ENCODE measurements around the gene ABCC5. TPM values are rescaled to one million over a fixed set of nuclear protein-coding genes. Genes with fewer than 3 reads are reported as not detected.

The ABCC5 gene
- total RNA-seq, 1 experiment from 2014 or later: 37.6 TPM

- Histone ChIP-seq H3K23ac (ENCODE audit: insufficient read length, low read depth, low read length) (no peak overlapping the region), H4K8ac (replicated peaks; ENCODE audit: insufficient read length, low read depth, low read length) (no peak overlapping the region), H4K5ac (ENCODE audit: insufficient read length, low read depth, low read length) (no peak overlapping the region), H2BK12ac (ENCODE audit: insufficient read length, low read depth, low read length) (no peak overlapping the region), H3K79me2 (ENCODE audit: insufficient read depth, low read length) (peaks cover 3% of the 10 kb centered on the region; the same call in 1 of the 2 replicates), H3K14ac (ENCODE audit: insufficient read depth, low read length) (no peak overlapping the region), H3K9me3 (ENCODE audit: control insufficient read depth, low read depth, low read length) (no peaks in the 10 kb centered on the region), H3K4me2 (ENCODE audit: insufficient read depth, insufficient read length, low read length) (no peak overlapping the region), H2BK5ac (ENCODE audit: insufficient read length, low read length) (no peak overlapping the region), H2BK20ac (ENCODE audit: low read depth, low read length, poor library complexity, severe bottlenecking) (no peak overlapping the region), H3K4me1 (ENCODE audit: insufficient read depth, low read length) (peaks cover 2% of the 10 kb centered on the region; the same call in 1 of the 2 replicates), H2AFZ (ENCODE audit: low read length) (no peak overlapping the region), H3K23me2 (ENCODE audit: insufficient read length, low read depth, low read length, poor library complexity, severe bottlenecking) (peaks cover 3% of the 10 kb centered on the region), H2BK120ac (ENCODE audit: low read depth, low read length, poor library complexity, severe bottlenecking) (no peak overlapping the region), H4K91ac (ENCODE audit: insufficient read length, low read depth, low read length) (no peak overlapping the region), H2BK15ac (ENCODE audit: low read depth, low read length) (no peak overlapping the region), H3K56ac (ENCODE audit: insufficient read length, low read depth, low read length) (no peak overlapping the region), H4K20me1 (ENCODE audit: control insufficient read depth, insufficient read depth, insufficient read length) (no peaks in the 10 kb centered on the region), H3K18ac (ENCODE audit: insufficient read length, low read depth, low read length) (no peak overlapping the region), H3T11ph (ENCODE audit: low read length) (no peak overlapping the region), H3K4ac (ENCODE audit: low read depth, low read length) (no peak overlapping the region), H3K9ac (ENCODE audit: extremely low read depth, insufficient read length, low read length) (no peak overlapping the region), H2AK5ac (ENCODE audit: insufficient read length, low read length) (no peak overlapping the region), H3K27me3 (ENCODE audit: insufficient read depth, low read length) (no peaks in the 10 kb centered on the region), H3K27ac (ENCODE audit: insufficient read length, low read depth, low read length) (no peak overlapping the region), H3K79me1 (ENCODE audit: insufficient read depth, low read depth, low read length, poor library complexity, severe bottlenecking) (no peaks in the 10 kb centered on the region)
- DNase-seq: no peak
- no CpG with 5 or more reads among the region's 4 CpGs for WGBS (ENCODE audit: extremely low coverage, insufficient read length, low lambda C conversion rate)
- TF ChIP-seq CTCF (conservative IDR thresholded peaks at IDR 0.05): no peak
- Mint-ChIP-seq H3K27ac (peak overlapping the region in 1 of 3 experiments; percentile 61; a peak in 1 of 7 replicates), H3K36me3 (ENCODE audit: insufficient read depth in 1 of 3, low read depth in 3 of 3) (peaks cover 26 to 39% (median 31%) of the 10 kb centered on the region in 3 experiments), H3K4me1 (peaks cover 16 to 17% of the 10 kb centered on the region in 2 experiments), H3K9me3 (no peaks in the 10 kb centered on the region), H3K4me3 (no peak overlapping the region; a peak in 1 of 5 replicates), H3K27me3 (ENCODE audit: low read depth) (no peaks in the 10 kb centered on the region)
These were observed 6.3 kb downstream of the ABCC5 start for GRCh38 chr3:184011230-184011876.
